NCI-H748 (cell line): ENCODE measurements around the gene ST14.
"Not testable (repeated sequence)": the region's sequence is repeated elsewhere in the genome, so short reads cannot be mapped to it uniquely, and the experiment has no call there.

Source experiments
- DNase-seq: peaks from one replicate; lab custom pipeline; 2025; ENCODE audit not compliant: unreplicated experiment; lab: John Stamatoyannopoulos, UW

ST14 gene

DNA sequence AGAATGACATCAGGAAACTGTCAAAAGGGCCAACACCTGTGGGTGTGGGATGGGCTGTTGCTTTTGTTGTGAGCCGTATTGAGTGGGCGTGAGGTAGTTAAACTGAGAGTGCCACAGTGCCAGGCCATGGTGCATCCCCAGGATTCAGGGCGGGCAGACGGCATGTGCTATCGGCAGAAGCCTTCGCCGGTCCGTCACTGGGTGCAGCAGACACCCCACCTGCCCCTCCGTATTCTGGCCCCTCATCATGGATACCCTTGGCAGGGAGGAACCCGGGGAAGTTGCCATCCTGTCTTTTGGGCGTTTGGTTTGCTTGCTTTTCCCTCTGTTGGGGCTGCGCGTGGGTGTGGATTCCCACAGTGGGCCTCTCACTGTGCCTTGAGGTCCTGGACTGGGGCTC is 27.5 kb downstream of the ST14 start:
- no peak for DNase-seq

DNA sequence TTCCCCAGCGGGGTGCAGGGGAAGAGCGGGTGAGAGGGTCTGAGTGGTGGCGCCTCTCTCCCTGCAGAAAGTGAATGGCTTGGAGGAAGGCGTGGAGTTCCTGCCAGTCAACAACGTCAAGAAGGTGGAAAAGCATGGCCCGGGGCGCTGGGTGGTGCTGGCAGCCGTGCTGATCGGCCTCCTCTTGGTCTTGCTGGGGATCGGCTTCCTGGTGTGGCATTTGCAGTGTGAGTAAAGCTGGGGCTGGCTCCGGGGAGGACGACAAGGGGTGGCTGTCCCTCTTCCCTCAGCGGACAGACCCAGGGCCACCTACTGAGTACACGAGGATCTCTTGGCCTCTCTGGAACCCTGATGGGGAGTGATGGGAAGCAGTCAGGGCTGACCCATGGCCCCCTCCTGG is 28.5 kb downstream of the ST14 start:
- no peak for DNase-seq

DNA sequence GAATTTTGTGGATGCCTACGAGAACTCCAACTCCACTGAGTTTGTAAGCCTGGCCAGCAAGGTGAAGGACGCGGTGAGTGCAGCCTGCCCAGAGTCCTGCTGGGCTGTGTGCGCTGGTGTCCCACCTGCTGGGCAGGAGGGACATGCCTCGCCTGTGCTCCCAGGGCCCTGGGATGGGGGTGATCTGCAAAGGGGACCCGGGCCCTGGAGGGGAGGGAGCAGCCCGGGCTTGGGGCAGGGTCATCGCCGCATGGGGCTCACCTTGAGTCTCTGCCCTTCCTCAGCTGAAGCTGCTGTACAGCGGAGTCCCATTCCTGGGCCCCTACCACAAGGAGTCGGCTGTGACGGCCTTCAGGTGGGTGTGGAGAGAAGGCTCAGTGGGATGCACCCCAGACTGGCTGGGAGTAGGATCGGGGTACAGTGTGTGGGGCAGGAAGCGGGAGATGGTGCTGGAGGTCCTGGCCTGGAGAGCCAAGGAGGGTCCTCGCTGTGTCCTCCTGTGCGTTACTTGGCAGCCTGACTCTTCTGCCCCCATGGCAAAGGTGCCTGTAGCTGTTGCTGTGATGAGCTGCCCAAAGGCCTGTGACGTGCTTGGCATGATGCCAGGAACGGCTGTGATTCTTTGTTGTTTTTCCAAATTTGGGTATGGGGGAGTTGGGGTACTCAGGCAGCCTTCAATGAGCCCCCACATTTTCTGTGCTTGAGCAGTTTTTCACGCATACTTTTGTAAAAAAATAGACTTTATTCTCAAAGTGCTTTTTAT is 29.2 kb downstream of the ST14 start:
- no peak for DNase-seq

DNA sequence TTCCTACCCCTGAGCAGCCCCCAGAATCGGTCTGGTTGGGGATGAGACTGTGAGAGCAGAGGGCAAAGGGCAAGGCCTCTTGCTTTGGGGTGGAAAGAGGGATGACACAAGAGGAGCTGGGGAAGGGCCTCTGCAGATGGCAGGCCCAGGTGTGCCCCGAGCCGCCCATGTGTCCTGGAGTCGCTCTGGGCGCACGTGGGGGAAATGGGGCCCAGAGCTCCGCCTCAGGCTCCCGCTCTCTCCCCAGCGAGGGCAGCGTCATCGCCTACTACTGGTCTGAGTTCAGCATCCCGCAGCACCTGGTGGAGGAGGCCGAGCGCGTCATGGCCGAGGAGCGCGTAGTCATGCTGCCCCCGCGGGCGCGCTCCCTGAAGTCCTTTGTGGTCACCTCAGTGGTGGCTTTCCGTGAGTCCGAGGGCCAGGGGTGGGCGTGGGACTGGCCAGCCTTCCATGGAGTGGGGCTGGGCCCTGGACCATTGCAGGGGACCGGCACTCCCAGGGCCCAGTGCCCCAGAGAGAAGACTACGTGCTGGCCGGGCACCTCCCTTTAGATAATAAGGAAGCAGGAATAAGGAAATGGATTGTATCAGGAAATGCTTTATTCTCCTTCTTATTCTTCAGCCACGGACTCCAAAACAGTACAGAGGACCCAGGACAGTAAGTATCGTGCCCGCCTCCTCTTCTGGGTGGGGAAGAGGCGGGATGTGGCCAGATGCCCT is 30.1 kb downstream of the ST14 start:
- DNase-seq = no peak

DNA sequence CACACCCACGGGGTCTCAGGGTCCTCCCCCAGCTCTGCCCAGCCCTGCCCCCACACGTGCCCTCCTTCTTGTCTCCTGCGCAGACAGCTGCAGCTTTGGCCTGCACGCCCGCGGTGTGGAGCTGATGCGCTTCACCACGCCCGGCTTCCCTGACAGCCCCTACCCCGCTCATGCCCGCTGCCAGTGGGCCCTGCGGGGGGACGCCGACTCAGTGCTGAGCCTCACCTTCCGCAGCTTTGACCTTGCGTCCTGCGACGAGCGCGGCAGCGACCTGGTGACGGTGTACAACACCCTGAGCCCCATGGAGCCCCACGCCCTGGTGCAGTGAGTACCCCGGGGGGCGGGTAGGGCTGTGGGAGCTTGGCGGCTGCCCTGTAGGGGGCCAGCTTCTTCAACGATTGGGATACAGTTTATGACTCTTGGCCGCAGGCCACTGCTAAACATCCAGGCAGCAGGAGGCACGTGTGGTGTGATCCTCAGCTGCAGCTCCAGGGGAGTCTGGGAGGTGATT is 30.8 kb downstream of the ST14 start:
- no peak for DNase-seq

DNA sequence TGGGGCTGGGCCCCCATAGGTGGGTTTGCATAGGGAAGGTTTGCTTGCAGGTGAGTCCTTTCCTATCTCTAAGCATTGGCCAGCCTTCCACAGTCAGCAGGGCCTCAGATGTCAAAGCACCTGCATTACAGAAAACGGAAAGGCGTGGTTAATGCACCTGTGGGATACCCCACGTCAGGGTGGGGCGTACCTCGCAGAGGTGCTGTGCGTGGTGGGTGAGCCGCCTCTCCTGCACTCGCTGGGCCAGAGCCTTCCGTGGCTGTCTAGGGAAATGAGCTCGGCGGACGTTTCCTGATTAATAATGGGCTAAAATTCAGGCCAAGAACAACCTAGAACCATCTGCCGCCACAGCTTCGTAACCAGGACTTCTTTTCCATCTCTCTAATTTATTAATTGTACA is 32.3 kb downstream of the ST14 start:
- no peak for DNase-seq

DNA sequence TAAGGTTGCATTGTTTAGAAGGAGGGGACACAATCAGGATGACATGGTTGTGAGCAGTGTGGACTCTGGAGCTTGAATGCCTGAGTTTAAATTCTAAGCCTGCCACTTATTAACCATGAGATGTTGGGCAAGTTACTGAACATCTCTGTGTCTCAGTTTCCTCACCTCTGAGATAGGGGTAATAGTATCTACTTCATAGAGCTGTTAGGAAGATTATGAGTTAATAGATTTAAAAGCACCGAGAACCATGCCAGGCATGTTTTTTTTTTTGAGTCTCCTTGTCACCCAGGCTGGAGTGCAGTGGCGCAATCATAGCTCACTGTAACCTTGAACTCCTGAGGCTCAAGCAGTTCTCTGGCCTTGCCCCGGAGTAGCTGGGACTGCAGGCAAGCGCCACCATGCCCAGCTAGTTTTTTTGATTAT is 33.3 kb downstream of the ST14 start:
- DNase-seq = no peak

DNA sequence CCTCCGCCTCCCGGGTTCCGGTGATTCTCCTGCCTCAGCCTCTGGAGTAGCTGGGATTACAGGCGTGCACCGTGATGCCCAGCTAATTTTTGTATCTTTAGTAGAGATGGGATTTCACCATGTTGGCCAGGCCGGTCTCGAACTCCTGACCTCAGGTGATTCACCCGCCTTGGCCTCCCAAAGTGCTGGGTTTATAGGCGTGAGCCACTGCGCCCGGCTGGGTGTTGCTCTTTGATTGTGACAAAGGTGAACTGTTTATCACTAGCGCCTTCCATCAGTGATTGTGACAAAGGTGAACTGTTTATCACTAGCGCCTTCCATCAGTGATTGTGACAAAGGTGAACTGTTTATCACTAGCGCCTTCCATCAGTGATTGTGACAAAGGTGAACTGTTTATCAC is 34.0 kb downstream of the ST14 start:
- not testable (repeated sequence) for DNase-seq

DNA sequence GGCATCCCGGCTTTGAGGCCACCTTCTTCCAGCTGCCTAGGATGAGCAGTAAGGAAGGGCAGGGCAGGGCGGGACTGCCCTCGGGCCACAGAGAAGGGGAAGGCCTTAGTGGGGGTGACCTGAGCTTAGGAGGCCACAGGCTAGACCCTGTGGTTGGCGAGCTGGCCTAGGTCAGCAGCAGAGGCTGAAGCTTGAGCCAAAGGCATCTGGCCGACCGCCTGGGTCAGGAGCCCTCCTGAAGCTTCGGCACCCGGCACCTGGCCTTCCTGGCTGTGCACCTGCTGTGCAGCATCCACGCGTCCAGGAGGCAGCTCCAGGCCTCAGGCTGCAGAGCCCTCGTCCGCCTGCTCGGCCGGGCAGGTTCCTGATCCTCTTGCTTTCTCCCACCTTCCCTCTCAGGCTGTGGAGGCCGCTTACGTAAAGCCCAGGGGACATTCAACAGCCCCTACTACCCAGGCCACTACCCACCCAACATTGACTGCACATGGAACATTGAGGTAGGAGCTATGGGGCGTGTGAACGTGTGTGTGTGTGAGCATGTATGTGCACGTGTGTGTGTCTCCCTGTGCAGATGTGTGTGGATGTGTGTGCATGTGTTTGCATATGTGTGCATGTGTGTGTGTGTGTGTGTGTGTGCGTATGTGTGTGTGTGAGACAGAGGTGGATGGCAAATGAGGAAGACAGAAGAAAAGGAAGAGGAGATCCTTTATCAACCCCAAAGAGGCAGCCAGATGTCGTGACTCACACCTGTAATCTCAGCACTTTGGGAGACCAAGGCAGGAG is 34.9 kb downstream of the ST14 start:
- no peak for DNase-seq

DNA sequence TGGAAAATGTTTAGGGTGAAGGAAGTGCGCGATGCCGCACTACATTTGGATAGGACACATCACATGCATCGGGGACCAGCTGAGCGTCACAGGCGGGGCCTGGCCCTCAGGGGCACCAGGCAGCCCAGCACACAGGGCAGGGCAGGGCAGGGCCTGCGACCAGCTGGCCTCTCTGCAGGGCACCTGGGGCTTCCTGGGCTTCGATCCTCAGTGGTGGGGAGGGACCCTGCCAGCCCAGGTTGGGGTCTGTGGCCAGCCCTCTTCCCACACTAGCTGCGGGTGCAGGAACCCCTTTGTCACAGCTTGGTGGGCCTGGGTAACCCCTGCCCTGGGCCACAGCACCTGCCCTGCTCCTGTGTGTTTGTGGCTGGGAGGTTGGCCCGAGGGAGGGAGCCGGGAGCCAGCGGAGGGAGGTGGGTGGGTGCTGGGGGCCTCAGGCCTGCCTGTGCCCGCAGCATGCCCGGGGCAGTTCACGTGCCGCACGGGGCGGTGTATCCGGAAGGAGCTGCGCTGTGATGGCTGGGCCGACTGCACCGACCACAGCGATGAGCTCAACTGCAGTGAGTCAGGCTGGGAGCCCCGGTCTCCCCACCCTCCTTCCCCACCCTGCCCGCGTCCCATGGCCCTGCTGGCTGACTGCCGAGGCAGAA is 37.9 kb downstream of the ST14 start:
- DNase-seq = no peak

DNA sequence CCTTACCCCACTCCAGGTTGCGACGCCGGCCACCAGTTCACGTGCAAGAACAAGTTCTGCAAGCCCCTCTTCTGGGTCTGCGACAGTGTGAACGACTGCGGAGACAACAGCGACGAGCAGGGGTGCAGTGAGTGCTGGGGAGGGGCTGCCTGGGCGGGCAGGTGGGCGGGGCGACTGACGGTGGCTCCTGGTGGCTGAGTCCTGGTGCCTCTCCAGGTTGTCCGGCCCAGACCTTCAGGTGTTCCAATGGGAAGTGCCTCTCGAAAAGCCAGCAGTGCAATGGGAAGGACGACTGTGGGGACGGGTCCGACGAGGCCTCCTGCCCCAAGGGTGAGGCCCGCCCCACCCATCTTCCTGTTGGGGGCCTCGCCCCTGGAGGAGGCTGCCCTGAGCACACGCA is 38.7 kb downstream of the ST14 start:
- no peak for DNase-seq

DNA sequence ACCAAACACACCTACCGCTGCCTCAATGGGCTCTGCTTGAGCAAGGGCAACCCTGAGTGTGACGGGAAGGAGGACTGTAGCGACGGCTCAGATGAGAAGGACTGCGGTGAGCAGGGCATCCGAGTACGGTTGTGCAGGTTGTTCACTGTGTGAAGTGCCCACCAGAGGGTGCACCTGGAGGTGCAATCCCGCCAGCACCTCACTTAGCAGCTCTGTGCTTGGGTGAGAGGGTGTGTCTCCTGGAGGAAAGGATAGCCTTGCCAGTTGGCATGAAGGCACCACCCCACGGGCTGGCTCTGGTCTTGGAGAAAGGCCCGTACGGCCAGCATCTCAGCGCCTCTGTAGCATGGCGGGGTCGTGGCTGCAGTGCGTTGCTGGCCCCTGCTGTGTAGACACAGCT is 39.4 kb downstream of the ST14 start:
- no peak for DNase-seq

DNA sequence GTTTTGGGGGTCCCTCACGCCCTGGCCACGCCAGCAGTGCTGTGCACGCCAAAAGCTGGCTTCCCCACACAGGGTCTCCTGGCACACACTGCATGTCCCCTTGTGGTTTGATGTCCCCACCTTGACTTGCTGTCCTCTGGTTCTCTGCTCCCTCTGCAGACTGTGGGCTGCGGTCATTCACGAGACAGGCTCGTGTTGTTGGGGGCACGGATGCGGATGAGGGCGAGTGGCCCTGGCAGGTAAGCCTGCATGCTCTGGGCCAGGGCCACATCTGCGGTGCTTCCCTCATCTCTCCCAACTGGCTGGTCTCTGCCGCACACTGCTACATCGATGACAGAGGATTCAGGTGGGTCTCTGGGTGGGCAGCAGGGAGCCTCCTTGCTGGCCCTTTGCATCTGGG is 40.2 kb downstream of the ST14 start:
- DNase-seq = no peak

DNA sequence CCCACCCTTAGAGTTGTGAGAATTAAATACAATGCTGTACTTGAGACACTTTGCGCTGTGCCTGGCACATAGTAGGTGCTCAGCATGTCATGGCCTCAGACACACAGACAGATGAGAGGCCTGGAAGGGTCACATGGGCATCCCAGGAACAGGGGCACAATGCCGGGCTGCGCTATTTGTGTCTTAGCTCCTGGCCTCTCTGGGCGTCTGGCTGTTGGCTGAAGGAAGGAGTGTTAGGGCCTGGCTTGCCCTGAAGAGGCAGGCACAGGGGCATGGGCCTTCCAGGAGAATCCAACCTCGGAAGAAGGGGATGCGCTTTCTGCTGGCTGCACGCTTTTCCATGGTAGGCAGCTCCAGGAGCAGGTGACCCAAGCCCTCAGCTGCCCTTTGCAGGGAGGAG is 41.4 kb downstream of the ST14 start:
- DNase-seq = no peak

DNA sequence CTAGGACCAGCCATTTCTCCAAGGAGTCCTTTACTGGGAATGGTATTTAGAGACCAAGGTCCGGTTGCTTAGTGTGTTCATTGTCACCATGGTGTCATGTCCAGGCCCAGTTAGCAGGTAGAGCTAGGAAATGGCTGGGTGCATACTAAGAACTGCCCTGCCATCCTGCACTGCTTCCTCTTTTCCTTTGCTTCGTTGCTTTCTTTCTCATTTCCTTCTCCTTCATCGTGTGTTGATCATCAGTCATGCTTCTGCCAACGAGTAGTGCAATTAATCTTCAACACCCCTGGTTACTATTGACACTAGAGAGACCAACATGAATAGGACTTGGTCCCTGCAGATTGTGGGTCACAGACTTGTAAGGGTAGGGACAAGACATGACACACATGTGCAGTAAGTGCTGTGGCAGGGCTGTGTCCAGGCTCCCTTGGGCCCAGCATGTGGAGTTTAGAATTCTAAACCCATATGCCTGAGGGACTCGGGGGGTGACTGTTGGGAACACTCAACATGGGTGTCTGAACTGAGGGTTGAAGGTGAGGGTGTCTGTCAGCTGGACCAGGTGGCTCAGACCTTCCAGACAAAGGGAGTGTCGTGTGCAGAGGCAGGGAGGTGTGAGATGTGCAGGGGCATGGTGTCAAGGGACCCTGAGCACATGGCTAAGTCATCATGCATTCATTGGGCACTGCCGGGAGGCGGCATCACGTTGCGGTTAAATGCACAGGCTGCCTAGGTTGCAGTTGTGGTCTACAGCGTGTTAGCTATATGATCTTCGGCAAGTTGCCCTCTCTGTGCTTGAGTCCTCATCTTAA is 42.6 kb downstream of the ST14 start:
- DNase-seq = no peak

DNA sequence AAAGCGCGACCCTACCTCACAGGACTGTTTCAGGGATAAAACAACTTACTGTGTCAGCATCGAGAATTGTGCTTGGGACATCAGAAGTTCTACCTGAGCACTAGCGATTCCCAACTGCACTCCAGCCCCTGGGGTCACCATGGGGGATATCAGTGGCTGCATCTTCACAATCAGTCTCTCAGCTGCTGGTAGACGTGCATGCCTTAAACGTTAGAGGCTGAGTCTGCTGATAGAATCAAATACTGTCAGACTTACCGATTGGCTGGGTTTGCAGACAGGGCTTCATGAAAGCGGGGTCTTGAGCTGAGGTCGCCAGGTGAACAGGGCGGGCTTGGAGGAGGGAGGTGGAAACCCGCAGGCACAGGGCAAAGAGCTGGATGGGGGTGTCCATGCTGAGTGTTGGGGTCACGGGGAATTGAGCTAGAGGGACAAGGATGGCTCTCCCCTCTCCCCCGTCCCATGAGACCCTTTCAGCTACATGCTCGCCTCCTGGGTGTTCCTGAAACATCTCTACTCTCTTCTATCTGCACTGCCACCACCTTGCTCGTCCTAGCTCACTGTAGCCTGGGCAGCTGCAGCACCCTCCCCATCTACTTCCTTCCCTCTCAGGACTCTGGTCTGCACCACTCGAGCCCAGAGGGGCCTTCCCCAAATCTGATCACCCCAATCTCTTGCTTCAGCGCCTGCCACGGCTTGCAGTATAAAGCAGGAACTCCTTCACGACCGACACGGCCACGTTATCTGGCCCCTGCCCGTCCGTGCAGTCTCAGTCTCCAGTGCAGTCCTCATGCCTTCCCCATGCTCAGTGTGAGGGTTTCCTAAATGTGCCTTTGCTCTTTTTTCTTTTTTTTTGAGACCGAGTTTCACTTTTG is 43.5 kb downstream of the ST14 start:
- DNase-seq = no peak

DNA sequence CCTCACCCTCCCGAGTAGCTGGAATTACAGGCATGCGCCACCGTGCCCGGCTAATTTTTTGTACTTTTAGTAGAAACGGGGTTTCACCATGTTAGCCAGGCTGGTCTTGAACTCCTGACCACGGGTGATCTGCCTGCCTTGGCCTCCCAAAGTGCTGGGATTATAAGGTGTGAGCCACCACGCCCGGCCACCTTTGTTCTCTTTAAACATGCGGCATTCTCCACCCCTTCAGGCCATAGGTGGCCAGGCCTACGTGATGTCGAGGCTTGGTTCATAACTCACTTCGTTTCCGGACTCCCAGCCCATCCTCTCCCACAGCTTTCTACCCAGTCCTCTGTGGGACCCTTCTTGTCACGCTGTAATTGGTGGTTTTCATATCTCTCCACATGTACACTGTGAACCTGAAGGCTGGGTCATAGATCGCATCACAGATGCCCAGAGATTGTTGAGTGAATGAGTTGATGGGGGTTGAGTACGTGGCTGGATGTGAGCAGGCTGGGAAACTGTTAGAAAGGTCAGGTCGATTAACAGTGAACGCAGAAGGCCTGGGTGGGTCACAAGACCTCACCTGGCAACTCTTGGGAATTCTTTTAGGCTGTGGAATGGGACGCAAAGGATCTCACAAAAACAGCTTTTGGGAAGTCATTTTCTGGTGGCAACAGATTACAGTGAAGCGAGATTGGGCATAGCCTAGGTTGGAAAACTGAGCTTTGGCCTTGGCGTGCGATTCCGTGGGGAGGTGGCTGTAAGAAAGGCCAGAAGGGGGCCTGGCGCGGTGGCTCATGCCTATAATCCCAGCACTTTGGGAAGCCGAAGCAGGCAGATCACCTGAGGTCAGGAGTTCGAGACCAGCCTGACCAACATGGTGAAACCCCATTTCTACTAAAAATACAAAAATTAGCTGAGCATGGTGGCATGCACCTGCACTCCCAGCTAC is 44.5 kb downstream of the ST14 start:
- DNase-seq = no peak

DNA sequence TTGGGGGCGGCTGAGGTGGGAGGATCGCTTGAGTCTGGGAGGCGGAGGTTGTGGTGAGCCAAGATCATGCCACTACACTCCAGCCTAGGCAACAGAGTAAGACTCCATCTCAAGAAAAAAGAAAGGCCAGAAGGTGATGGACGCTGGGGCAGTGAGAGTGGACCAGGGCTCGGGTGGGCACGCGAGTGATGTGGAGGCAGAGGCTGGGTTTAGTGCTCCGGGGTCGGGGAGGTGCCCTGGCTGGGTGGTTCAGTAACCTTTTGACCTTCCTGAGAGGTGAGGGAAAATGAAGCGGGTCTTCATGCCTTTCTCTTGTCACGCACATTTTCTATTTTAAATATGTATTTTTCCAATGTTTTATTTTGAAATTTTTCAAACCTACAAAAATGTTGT is 45.1 kb downstream of the ST14 start:
- DNase-seq = no peak
